Medulla oblongata (tissue), 1 donor: ENCODE results near the gene SLC1A5.

Experiments used
- DNase-seq: peaks from one replicate; pipeline ENCODE4 v3.0.0-alpha.2; 2015; ENCODE audit errors: extremely low spot score

The SLC1A5 gene

GRCh38 chr19:46725036-46725820, 63.2 kb downstream of the SLC1A5 start:
- no peak for DNase-seq
